Activated T-helper 1 cell treated with anti-CD3 and anti-CD28 coated beads, Interleukin-12 subunit alpha, Interleukin-12 subunit beta, Interleukin-2, Interleukin-4 antibody, amounts not matched to agents 30 ng/mL and 10 ng/mL and 1 ng/mL, durations not matched to agents 14 hours and 24 hours and 36 hours (primary cell): ENCODE measurements around the gene BABAM2. TPM values are rescaled to one million over a fixed set of nuclear protein-coding genes. Genes with fewer than 3 reads are reported as not detected.

Experiments
- DNase-seq: peaks from one replicate; pipeline ENCODE4 v3.0.0; 2021; ENCODE audit warnings: low spot score
- H3K27ac Mint-ChIP-seq: one replicate; pipeline ENCODE4 v1.8.0; 2021; ENCODE audit warnings: mild to moderate bottlenecking, mixed read lengths
- H3K27me3 Mint-ChIP-seq: one replicate; pipeline ENCODE4 v1.8.0; 2022; ENCODE audit warnings: mild to moderate bottlenecking, moderate library complexity, mixed read lengths; ENCODE audit not compliant: insufficient read depth
- H3K36me3 Mint-ChIP-seq: one replicate; pipeline ENCODE4 v1.8.0; 2021; ENCODE audit warnings: low read depth, mixed read lengths
- H3K4me1 Mint-ChIP-seq: one replicate; pipeline ENCODE4 v1.8.0; 2021; ENCODE audit warnings: low read depth, mixed read lengths
- H3K4me3 Mint-ChIP-seq: one replicate; pipeline ENCODE4 v1.8.0; 2021; ENCODE audit warnings: mild to moderate bottlenecking, moderate library complexity, mixed read lengths
- H3K9me3 Mint-ChIP-seq: one replicate; pipeline ENCODE4 v1.8.0; 2021; ENCODE audit warnings: mixed read lengths
- intact Hi-C: fragments of 100-400 bp; cut with micrococcal nuclease; formaldehyde crosslinking; loops from one replicate; pipeline ENCODE4 v1.15.1; 2024
- total RNA-seq: library from RNA; stranded (reverse); gene quantifications from 2 replicates; pipeline ENCODE4 v1.2.3, GENCODE V29; 2022

The BABAM2 gene
- total RNA-seq, 1 donor from 2014 or later, result 46.6 TPM

- intact Hi-C loops, result no loop called here
- H3K27me3 Mint-ChIP-seq, result peaks cover 15% of the 10 kb centered on the region
- no peak for DNase-seq
- no peak overlapping the region for H3K4me3 Mint-ChIP-seq
- no peak overlapping the region for H3K27ac Mint-ChIP-seq
- no peaks in the 10 kb centered on the region for H3K9me3 Mint-ChIP-seq
- no peaks in the 10 kb centered on the region for H3K36me3 Mint-ChIP-seq
- H3K4me1 Mint-ChIP-seq, result peaks cover 23% of the 10 kb centered on the region
Measured at GRCh38 chr2:28377195-28377816, 486.8 kb downstream of the BABAM2 start.

- intact Hi-C loops, result no loop called here
- Mint-ChIP-seq H3K27ac (no peak overlapping the region), H3K4me1 (peaks cover 31% of the 10 kb centered on the region), H3K4me3 (no peak overlapping the region), H3K9me3 (no peaks in the 10 kb centered on the region), H3K27me3 (peaks cover 11% of the 10 kb centered on the region), H3K36me3 (no peaks in the 10 kb centered on the region)
- DNase-seq, result no peak
Measured at GRCh38 chr2:28377984-28378678, 487.6 kb downstream of the BABAM2 start.

GRCh38 chr2:28378679-28379584 is 488.4 kb downstream of the BABAM2 start:
- no peaks in the 10 kb centered on the region for H3K9me3 Mint-ChIP-seq
- no peaks in the 10 kb centered on the region for H3K36me3 Mint-ChIP-seq
- H3K27ac Mint-ChIP-seq, result no peak overlapping the region
- peaks cover 7% of the 10 kb centered on the region for H3K27me3 Mint-ChIP-seq
- no peak for DNase-seq
- intact Hi-C loops, result no loop called here
- peaks cover 35% of the 10 kb centered on the region for H3K4me1 Mint-ChIP-seq
- H3K4me3 Mint-ChIP-seq, result no peak overlapping the region

- Mint-ChIP-seq H3K4me3 (no peak overlapping the region), H3K9me3 (no peaks in the 10 kb centered on the region), H3K27me3 (peaks cover 4% of the 10 kb centered on the region), H3K36me3 (no peaks in the 10 kb centered on the region), H3K27ac (no peak overlapping the region), H3K4me1 (peaks cover 35% of the 10 kb centered on the region)
- DNase-seq, result no peak
- intact Hi-C loops, result no loop called here
Measured at GRCh38 chr2:28380219-28380618, 489.7 kb downstream of the BABAM2 start.

- no peak overlapping the region for H3K4me3 Mint-ChIP-seq
- H3K4me1 Mint-ChIP-seq, result peaks cover 35% of the 10 kb centered on the region
- intact Hi-C loops, result no loop called here
- H3K9me3 Mint-ChIP-seq, result no peaks in the 10 kb centered on the region
- peaks cover 4% of the 10 kb centered on the region for H3K27me3 Mint-ChIP-seq
- no peak for DNase-seq
- H3K36me3 Mint-ChIP-seq, result no peaks in the 10 kb centered on the region
- no peak overlapping the region for H3K27ac Mint-ChIP-seq
Measured at GRCh38 chr2:28381225-28382180, 491.0 kb downstream of the BABAM2 start.

GRCh38 chr2:28382755-28383154 is 492.2 kb downstream of the BABAM2 start:
- no peak overlapping the region for H3K27ac Mint-ChIP-seq
- DNase-seq, result no peak
- peaks cover 41% of the 10 kb centered on the region for H3K4me1 Mint-ChIP-seq
- H3K4me3 Mint-ChIP-seq, result no peak overlapping the region
- H3K27me3 Mint-ChIP-seq, result peaks cover 3% of the 10 kb centered on the region
- H3K9me3 Mint-ChIP-seq, result peaks cover 6% of the 10 kb centered on the region
- intact Hi-C loops, result no loop called here
- H3K36me3 Mint-ChIP-seq, result peaks cover 4% of the 10 kb centered on the region

GRCh38 chr2:28387082-28387960 is 496.8 kb downstream of the BABAM2 start:
- Mint-ChIP-seq H3K36me3 (peaks cover 4% of the 10 kb centered on the region), H3K27ac (peak overlapping the region; percentile 66), H3K4me3 (no peak overlapping the region), H3K27me3 (no peaks in the 10 kb centered on the region), H3K9me3 (peaks cover 6% of the 10 kb centered on the region), H3K4me1 (peaks cover 41% of the 10 kb centered on the region)
- no peak for DNase-seq
- intact Hi-C loops, result no loop called here

Other genes starting within 250 kb of the BABAM2 start
- 32.5 and 35.2 TPM in 2 replicates for gene SUPT7L, start 227.1 kb upstream of the BABAM2 start, total RNA-seq
- gene SLC4A1AP, start 226.8 kb upstream of the BABAM2 start, total RNA-seq, result 29.7 and 29.8 TPM in 2 replicates
- 55.4 and 55.9 TPM in 2 replicates for gene MRPL33, start 119.0 kb upstream of the BABAM2 start, total RNA-seq
- 0.76 and 0.83 TPM in 2 replicates for gene RBKS, start 342 bp upstream of the BABAM2 start, total RNA-seq